Esophagus squamous epithelium (tissue), 5 donors: ENCODE results near the gene GPC3. TPM values are rescaled to one million over a fixed set of nuclear protein-coding genes. Genes with fewer than 3 reads are reported as not detected.

Experiments
- DNase-seq: peaks from one replicate; lab custom pipeline; 2025; lab: John Stamatoyannopoulos, UW
- H3K27ac ChIP-seq, 4 donors: fragments of 200-600 bp; sonication (generic); one replicate each; pipeline ENCODE4 v1.5.1; 2016 to 2019; ENCODE audit warnings: mild to moderate bottlenecking in 1 of 4
- H3K27me3 ChIP-seq, 4 donors: fragments of 200-600 bp; sonication (generic); 1 replicate in 3 of 4; 2 replicates in 1 of 4; pipeline versions ENCODE4 v1.5.1 to v1.6.0; 2017 to 2021; ENCODE audit warnings: antibody characterized with exemption in 1 of 4
- H3K36me3 ChIP-seq, 3 donors: fragments of 200-600 bp; sonication (generic); one replicate each; pipeline ENCODE4 v1.5.1; 2016 to 2019
- H3K4me1 ChIP-seq, 3 donors: fragments of 200-600 bp; sonication (generic); one replicate each; pipeline ENCODE4 v1.5.1; 2017 to 2019
- H3K4me3 ChIP-seq, 4 donors: fragments of 200-600 bp; sonication (generic); 1 replicate in 3 of 4; 2 replicates in 1 of 4; pipeline ENCODE4 v1.5.1; 2016 to 2019; ENCODE audit warnings: mild to moderate bottlenecking in 2 of 4, moderate library complexity in 1 of 4
- H3K9me3 ChIP-seq, 3 donors: fragments of 200-600 bp; sonication (generic); one replicate each; pipeline ENCODE4 v1.5.1; 2016 to 2019
- CTCF ChIP-seq, 6 experiments: fragments of 450-650 bp in 4 of 6; fragments of 200-600 bp in 2 of 6; sonication (generic) in 2 of 6; IDR thresholded peaks; one replicate each; pipeline ENCODE4 v1.5.1; 2016 to 2019; ENCODE audit warnings: antibody characterized with exemption in 6 of 6, mild to moderate bottlenecking in 4 of 6, moderate library complexity in 4 of 6
- POLR2A ChIP-seq, 4 donors: fragments of 450-650 bp; IDR thresholded peaks; one replicate each; pipeline ENCODE4 v1.6.1; 2017; ENCODE audit warnings: antibody characterized with exemption in 4 of 4, mild to moderate bottlenecking in 4 of 4, moderate library complexity in 3 of 4
- WGBS, 2 donors: methylation state at CpG; one replicate each; pipeline ENCODE4 v1.1.5; 2018; 5-methylcytosine and 5-hydroxymethylcytosine counted together
- intact Hi-C: fragments of 100-400 bp; cut with DNase I; formaldehyde crosslinking; loops from one replicate; pipeline ENCODE4 v1.15.0; 2022
- total RNA-seq, 4 donors: library from RNA; depleted of rRNA; stranded (reverse); fragments of >200 nt; gene quantifications; one replicate each; pipeline ENCODE4 v1.1.0, GENCODE V29; 2016
- donor health status: DM: yes; HTN: yes; CAD: no.

The GPC3 gene
- total RNA-seq, 4 donors from 2014 or later, result 0.44 to 2.8 (median 1.7) TPM; not detected in 1

GRCh38 chrX:133935076-133935475 is 50.3 kb downstream of the GPC3 start:
- Histone ChIP-seq H3K9me3 (no peaks in the 10 kb centered on the region), H3K4me3 (no peak overlapping the region), H3K27ac (no peak overlapping the region), H3K4me1 (no peaks in the 10 kb centered on the region), H3K27me3 (no peaks in the 10 kb centered on the region), H3K36me3 (no peaks in the 10 kb centered on the region)
- TF ChIP-seq CTCF (IDR thresholded peaks at IDR 0.05), result no peak
- TF ChIP-seq POLR2A (IDR thresholded peaks at IDR 0.05), result no peak
- intact Hi-C loops, result no loop called here
- DNase-seq, result no peak
- WGBS, 2 donors, result 67 to 75% methylated on average over 4 of the region's 4 CpGs

GRCh38 chrX:133933316-133933715 is 52.1 kb downstream of the GPC3 start:
- no peak overlapping the region for H3K27ac ChIP-seq
- no peaks in the 10 kb centered on the region for H3K27me3 ChIP-seq
- WGBS, 2 donors, result 79% methylated on average over 2 of the region's 2 CpGs; no CpG with 5 or more reads in 1 of the 2 donors
- TF ChIP-seq CTCF (IDR thresholded peaks at IDR 0.05) (no peak), POLR2A (IDR thresholded peaks at IDR 0.05) (no peak)
- intact Hi-C loops, result no loop called here
- no peak for DNase-seq
- H3K36me3 ChIP-seq, result no peaks in the 10 kb centered on the region
- no peaks in the 10 kb centered on the region for H3K9me3 ChIP-seq
- no peaks in the 10 kb centered on the region for H3K4me1 ChIP-seq
- H3K4me3 ChIP-seq, result no peak overlapping the region

GRCh38 chrX:133929836-133930464 is 55.4 kb downstream of the GPC3 start:
- Histone ChIP-seq H3K4me1 (no peaks in the 10 kb centered on the region), H3K36me3 (no peaks in the 10 kb centered on the region), H3K27me3 (no peaks in the 10 kb centered on the region), H3K9me3 (no peaks in the 10 kb centered on the region), H3K4me3 (no peak overlapping the region), H3K27ac (no peak overlapping the region)
- DNase-seq, result no peak
- 33 to 62% methylated on average over 1 to 2 of the region's 2 CpGs for WGBS, 2 donors
- no peak for TF ChIP-seq CTCF (IDR thresholded peaks at IDR 0.05)
- no peak for TF ChIP-seq POLR2A (IDR thresholded peaks at IDR 0.05)
- intact Hi-C loops, result no loop called here

- no peaks in the 10 kb centered on the region for H3K36me3 ChIP-seq
- no peak overlapping the region for H3K4me3 ChIP-seq
- no peaks in the 10 kb centered on the region for H3K4me1 ChIP-seq
- intact Hi-C loops, result no loop called here
- H3K27me3 ChIP-seq, result no peaks in the 10 kb centered on the region
- 48 to 92% methylated on average over 1 of the region's 1 CpG for WGBS, 2 donors
- TF ChIP-seq CTCF (IDR thresholded peaks at IDR 0.05), result no peak
- no peak for TF ChIP-seq POLR2A (IDR thresholded peaks at IDR 0.05)
- H3K9me3 ChIP-seq, result no peaks in the 10 kb centered on the region
- no peak for DNase-seq
- no peak overlapping the region for H3K27ac ChIP-seq
Observed at GRCh38 chrX:133928365-133928764, 57.0 kb downstream of the GPC3 start.

GRCh38 chrX:133926809-133927208 is 58.6 kb downstream of the GPC3 start:
- H3K36me3 ChIP-seq, result no peaks in the 10 kb centered on the region
- H3K4me3 ChIP-seq, result no peak overlapping the region
- no peak for DNase-seq
- no peaks in the 10 kb centered on the region for H3K27me3 ChIP-seq
- WGBS, 2 donors, result 69% methylated on average over 4 of the region's 4 CpGs; no CpG with 5 or more reads in 1 of the 2 donors
- no peak overlapping the region for H3K27ac ChIP-seq
- TF ChIP-seq POLR2A (IDR thresholded peaks at IDR 0.05), result no peak
- TF ChIP-seq CTCF (IDR thresholded peaks at IDR 0.05), result no peak
- no peaks in the 10 kb centered on the region for H3K4me1 ChIP-seq
- H3K9me3 ChIP-seq, result no peaks in the 10 kb centered on the region
- intact Hi-C loops, result no loop called here
